COLO668 (cell line): ENCODE results near the gene SLCO3A1.

ENCODE experiments used
- DNase-seq: peaks from one replicate; lab custom pipeline; 2025; ENCODE audit not compliant: unreplicated experiment; lab: John Stamatoyannopoulos, UW

Gene SLCO3A1

GRCh38 chr15:92155934-92156333, 302.4 kb downstream of the SLCO3A1 start:
- no peak for DNase-seq

GRCh38 chr15:92157666-92158298, 304.3 kb downstream of the SLCO3A1 start:
- no peak for DNase-seq

- DNase-seq: peak; percentile 10
Observed at GRCh38 chr15:92158426-92158825, 304.9 kb downstream of the SLCO3A1 start.

- DNase-seq: no peak
Observed at GRCh38 chr15:92159481-92159880, 306.0 kb downstream of the SLCO3A1 start.

GRCh38 chr15:92159906-92160841, 306.7 kb downstream of the SLCO3A1 start:
- no peak for DNase-seq

GRCh38 chr15:92161039-92161670, 307.6 kb downstream of the SLCO3A1 start:
- no peak for DNase-seq

GRCh38 chr15:92162657-92163056, 309.1 kb downstream of the SLCO3A1 start:
- no peak for DNase-seq

GRCh38 chr15:92163641-92164040, 310.1 kb downstream of the SLCO3A1 start:
- DNase-seq: no peak

- DNase-seq: no peak
Observed at GRCh38 chr15:92164327-92165000, 311.0 kb downstream of the SLCO3A1 start.

GRCh38 chr15:92165001-92165346, 311.5 kb downstream of the SLCO3A1 start:
- DNase-seq: no peak

GRCh38 chr15:92166029-92166428, 312.5 kb downstream of the SLCO3A1 start:
- no peak for DNase-seq

GRCh38 chr15:92166751-92167405, 313.4 kb downstream of the SLCO3A1 start:
- DNase-seq: no peak

- no peak for DNase-seq
Observed at GRCh38 chr15:92167451-92167850, 313.9 kb downstream of the SLCO3A1 start.

GRCh38 chr15:92168066-92168683, 314.7 kb downstream of the SLCO3A1 start:
- no peak for DNase-seq

GRCh38 chr15:92170897-92171296, 317.4 kb downstream of the SLCO3A1 start:
- DNase-seq: no peak

- DNase-seq: no peak
Observed at GRCh38 chr15:92178911-92179310, 325.4 kb downstream of the SLCO3A1 start.

- no peak for DNase-seq
Observed at GRCh38 chr15:92184142-92184541, 330.6 kb downstream of the SLCO3A1 start.

GRCh38 chr15:92184679-92185230, 331.2 kb downstream of the SLCO3A1 start:
- no peak for DNase-seq

- no peak for DNase-seq
Observed at GRCh38 chr15:92187975-92188374, 334.5 kb downstream of the SLCO3A1 start.

GRCh38 chr15:92189166-92189565, 335.7 kb downstream of the SLCO3A1 start:
- DNase-seq: no peak
